NCI-H187 (cell line): ENCODE data around the gene PAX3.

Experiments used
- DNase-seq, 2 experiments: peaks; one replicate each; lab custom pipeline; 2025; lab: John Stamatoyannopoulos, UW

Gene PAX3

GRCh38 chr2:222296911-222297599 is 1.7 kb downstream of the PAX3 start:
- DNase-seq: no peak

GRCh38 chr2:222296311-222296741 is 2.5 kb downstream of the PAX3 start:
- no peak for DNase-seq

GRCh38 chr2:222295368-222296062 is 3.3 kb downstream of the PAX3 start:
- DNase-seq: no peak

GRCh38 chr2:222294996-222295367 is 3.8 kb downstream of the PAX3 start:
- no peak for DNase-seq

GRCh38 chr2:222293660-222294630 is 4.9 kb downstream of the PAX3 start:
- no peak for DNase-seq

- no peak for DNase-seq
Measured at GRCh38 chr2:222292149-222293134, 6.4 kb downstream of the PAX3 start.

GRCh38 chr2:222291485-222291841 is 7.3 kb downstream of the PAX3 start:
- no peak for DNase-seq

GRCh38 chr2:222290736-222291484 is 7.9 kb downstream of the PAX3 start:
- DNase-seq: no peak

- no peak for DNase-seq
Measured at GRCh38 chr2:222290401-222290735, 8.4 kb downstream of the PAX3 start.

GRCh38 chr2:222289278-222290160 is 9.3 kb downstream of the PAX3 start:
- no peak for DNase-seq

GRCh38 chr2:222288590-222289277 is 10.1 kb downstream of the PAX3 start:
- no peak for DNase-seq

- no peak for DNase-seq
Measured at GRCh38 chr2:222287862-222288479, 10.8 kb downstream of the PAX3 start.

- DNase-seq: no peak
Measured at GRCh38 chr2:222284466-222284865, 14.3 kb downstream of the PAX3 start.

- DNase-seq: no peak
Measured at GRCh38 chr2:222283634-222284033, 15.2 kb downstream of the PAX3 start.

GRCh38 chr2:222281506-222281905 is 17.3 kb downstream of the PAX3 start:
- DNase-seq: no peak

- no peak for DNase-seq
Measured at GRCh38 chr2:222280795-222281194, 18.0 kb downstream of the PAX3 start.

GRCh38 chr2:222272446-222273015 is 26.3 kb downstream of the PAX3 start:
- no peak for DNase-seq

- DNase-seq: no peak
Measured at GRCh38 chr2:222271854-222272253, 26.9 kb downstream of the PAX3 start.
